ENCODE data around the gene CDH26. TPM values are rescaled to one million over a fixed set of nuclear protein-coding genes. Genes with fewer than 3 reads are reported as not detected.

Gene CDH26
- total and polyA plus RNA-seq, 2 experiments from 2014 or later: 2.0 TPM

GRCh38 chr20:59961423-59961822 lies 3.2 kb downstream of the CDH26 start:
- H3K79me2 ChIP-seq (replicated peaks; ENCODE audit: insufficient read depth): no peaks in the 10 kb centered on the region
- no peak for DNase-seq (ENCODE audit: low spot score)
- no peaks in the 10 kb centered on the region for H3K9me2 ChIP-seq (ENCODE audit: insufficient read depth)
- H3K9me3 Mint-ChIP-seq: no peaks in the 10 kb centered on the region
- H3K4me3 Mint-ChIP-seq: no peak overlapping the region
- no peaks in the 10 kb centered on the region for H3F3A ChIP-seq (replicated peaks; ENCODE audit: low read depth)
- no peaks in the 10 kb centered on the region for H3K27me3 ChIP-seq (ENCODE audit: insufficient read depth)
- H4K20me1 ChIP-seq (replicated peaks; ENCODE audit: insufficient read depth): no peaks in the 10 kb centered on the region
- H3K4me1 ChIP-seq (ENCODE audit: insufficient read depth): no peaks in the 10 kb centered on the region
- peaks cover 5% of the 10 kb centered on the region; the same call in 1 of the 3 replicates for H3K4me1 Mint-ChIP-seq
- H3K36me3 Mint-ChIP-seq (ENCODE audit: low read depth): no peaks in the 10 kb centered on the region
- H3K27me3 Mint-ChIP-seq (ENCODE audit: insufficient read depth, low read depth, poor library complexity): no peaks in the 10 kb centered on the region
- H2AFZ ChIP-seq: no peak overlapping the region
- no peak for TF ChIP-seq STAT1 (IDR thresholded peaks at IDR 0.05; ENCODE audit: unreplicated experiment)
- TF ChIP-seq ZNF331 (CRISPR knock-in tag; IDR thresholded peaks at IDR 0.05; ENCODE audit: low read depth): no peak
- TF ChIP-seq NANOG (IDR thresholded peaks at IDR 0.05; ENCODE audit: borderline replicate concordance): no peak
- TF ChIP-seq JUNB (IDR thresholded peaks at IDR 0.05; ENCODE audit: unreplicated experiment): no peak
- TF ChIP-seq EZH2 (IDR thresholded peaks at IDR 0.05; ENCODE audit: low read depth, unreplicated experiment): no peak
- TF ChIP-seq ZNF114 (CRISPR knock-in tag; IDR thresholded peaks at IDR 0.05): no peak
- TF ChIP-seq ZNF462 (CRISPR knock-in tag; IDR thresholded peaks at IDR 0.05): no peak
- TF ChIP-seq EZH2phosphoT487 (IDR thresholded peaks at IDR 0.05; ENCODE audit: unreplicated experiment): no peak
- TF ChIP-seq ETS1 (IDR thresholded peaks at IDR 0.05): no peak
- no peak for TF ChIP-seq POLR2AphosphoS5 (IDR thresholded peaks at IDR 0.05; ENCODE audit: low read depth)
- no peak for TF ChIP-seq REST (IDR thresholded peaks at IDR 0.05; ENCODE audit: unreplicated experiment)
- no peak for TF ChIP-seq CTCF (conservative IDR thresholded peaks at IDR 0.05; ENCODE audit: low read depth in 2 of 2)
- no peak for TF ChIP-seq CREB1 (CRISPR knock-in tag; IDR thresholded peaks at IDR 0.05; ENCODE audit: low read depth)
- no peak for ATAC-seq
- no peak overlapping the region for H3K4me3 ChIP-seq
- no peak overlapping the region for H3K27ac Mint-ChIP-seq
- no peak overlapping the region for H3K4me2 ChIP-seq
- H3K36me3 ChIP-seq (ENCODE audit: insufficient read depth): no peaks in the 10 kb centered on the region
- no peak overlapping the region for H3K27ac ChIP-seq (ENCODE audit: low read depth)
